GM21423 (cell line): ENCODE data around the gene LCN10.

ENCODE experiments used
- ATAC-seq: cut with Tn5 transposase; IDR thresholded peaks from one replicate; pipeline ENCODE4 v1.9.1; 2021; ENCODE audit warnings: mild to moderate bottlenecking, moderate library complexity; ENCODE audit not compliant: unreplicated experiment

The LCN10 gene

DNA sequence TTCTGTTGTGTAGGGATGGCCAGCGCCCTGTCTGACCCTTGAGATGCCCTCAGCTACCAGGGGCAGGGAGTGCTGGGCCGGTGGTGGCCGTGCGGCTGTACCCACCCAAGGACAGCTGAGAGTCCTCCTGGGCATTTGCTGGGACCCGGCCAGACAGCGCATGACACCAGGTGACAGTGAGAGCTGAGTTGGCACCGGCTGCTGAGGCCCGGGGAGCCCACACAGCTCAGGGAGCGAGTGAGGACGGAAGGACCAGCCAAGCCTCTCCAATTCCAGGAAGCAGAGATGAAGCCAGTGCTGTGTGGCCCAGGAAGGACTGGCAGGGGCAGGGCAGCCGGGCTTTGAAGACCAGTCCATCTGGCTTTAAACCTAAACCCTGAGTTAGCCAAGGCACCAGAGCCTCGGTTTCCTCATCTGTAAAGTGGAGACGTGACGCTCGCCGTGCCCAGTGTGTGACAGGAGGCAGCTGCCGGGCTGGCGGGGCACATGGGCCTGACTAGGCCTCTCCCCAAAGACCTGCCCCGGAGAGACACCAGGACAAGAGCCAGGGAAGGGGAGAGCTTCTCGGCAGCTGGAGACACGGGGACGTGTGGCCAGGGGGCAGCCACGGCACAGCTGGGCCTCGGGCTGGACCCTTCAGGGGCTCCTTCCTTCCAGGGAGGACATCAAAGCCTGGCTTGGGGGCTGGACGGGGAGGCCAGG lies 52.5 kb downstream of the LCN10 start:
- no peak for ATAC-seq

DNA sequence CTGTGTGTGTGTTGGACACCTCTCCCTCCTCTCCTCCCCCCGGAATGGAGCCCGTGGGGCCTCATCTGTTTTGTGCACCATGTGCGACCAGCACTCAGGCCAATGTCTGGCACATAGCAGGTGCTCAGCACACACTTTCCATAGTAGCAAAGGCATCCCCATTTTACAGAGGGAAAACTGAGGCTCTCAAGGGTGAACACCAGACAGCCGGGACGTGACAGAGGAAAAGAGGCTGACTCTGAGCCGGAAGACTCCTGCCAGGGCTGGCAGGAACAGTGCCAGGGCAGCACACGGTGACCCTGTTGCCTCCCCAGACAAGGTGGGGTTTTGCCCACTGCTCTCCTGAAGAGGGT lies 53.7 kb downstream of the LCN10 start:
- ATAC-seq, result no peak

DNA sequence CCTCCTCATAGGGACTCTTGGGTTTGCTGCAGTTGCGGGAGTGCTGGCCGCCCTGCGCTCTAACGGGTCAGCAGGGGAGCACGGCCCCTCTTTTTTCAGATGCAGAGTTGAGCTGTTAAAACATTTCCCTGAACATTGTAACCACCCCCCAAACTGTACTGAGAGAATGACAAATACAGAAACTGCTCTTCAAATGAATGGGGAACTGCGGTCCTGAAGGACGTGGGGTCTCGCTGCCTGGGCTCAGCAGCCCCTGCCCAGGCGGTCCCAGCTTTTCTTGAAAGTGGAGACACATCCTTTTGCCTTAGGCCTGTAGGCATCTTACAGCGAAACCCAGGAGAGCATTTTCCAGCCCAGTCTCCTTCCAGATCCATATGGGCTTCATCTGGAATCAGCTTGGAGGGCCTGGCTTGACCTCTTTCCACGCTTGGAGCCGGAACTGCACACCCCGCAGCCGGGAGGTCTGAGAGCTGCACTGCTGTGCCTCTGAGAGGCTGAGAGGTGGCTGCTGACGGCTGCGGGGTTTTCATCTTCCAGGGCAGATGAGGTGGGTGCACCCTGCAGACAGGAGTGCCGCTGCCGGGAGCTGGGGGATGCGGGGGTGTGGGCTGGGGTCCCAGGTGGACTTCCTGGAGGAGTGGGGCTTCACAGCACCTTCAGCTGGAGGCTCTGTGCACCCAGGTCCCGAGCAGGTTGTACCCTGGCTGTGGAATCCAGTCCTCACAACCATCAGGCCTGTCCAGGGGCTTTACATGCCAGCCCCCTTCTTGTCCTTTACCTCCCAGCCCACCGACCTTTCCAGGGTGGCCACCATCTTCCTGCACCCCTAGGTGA lies 54.2 kb downstream of the LCN10 start:
- ATAC-seq, result no peak
